Measurements from ENCODE around the gene LRTM1. TPM values are rescaled to one million over a fixed set of nuclear protein-coding genes. Genes with fewer than 3 reads are reported as not detected.

LRTM1 gene
- total RNA-seq, 1 experiment from 2014 or later, result not detected

DNA sequence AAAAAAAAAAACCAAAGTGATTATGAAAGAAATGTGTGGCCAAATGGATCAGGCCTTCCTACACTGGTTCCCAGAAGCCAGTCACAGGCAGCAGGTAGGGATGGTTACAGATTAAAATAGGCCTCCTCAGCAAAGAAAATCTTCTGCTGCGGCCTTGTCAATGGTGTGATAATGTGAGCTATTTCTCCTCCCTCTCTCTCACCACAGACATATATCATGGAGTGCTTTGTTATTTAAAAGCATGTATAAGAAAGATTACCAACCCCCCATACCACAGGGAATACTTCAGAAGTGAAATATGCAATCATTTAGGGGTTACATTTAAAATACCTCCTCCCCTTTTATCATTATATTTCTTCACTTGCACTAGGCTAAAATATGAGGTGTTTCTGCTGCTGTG is 32.2 kb upstream of the LRTM1 start:
- ChIA-PET CTCF (interaction anchor here (0.7 to 1.0 kb wide), 3 partner anchors 25 to 121 kb away, joined by 3 to 4 read pairs (median 3); no protein-coding TSS in a partner anchor), POLR2A (interaction anchor here (0.5 to 0.7 kb wide), 3 partner anchors 29 to 537 kb away, joined by 3 read pairs; no protein-coding TSS in a partner anchor)
- Mint-ChIP-seq H3K9me3 (ENCODE audit: unreplicated experiment) (no peaks in the 10 kb centered on the region), H3K36me3 (ENCODE audit: insufficient read depth, unreplicated experiment) (no peaks in the 10 kb centered on the region), H3K27me3 (ENCODE audit: insufficient read depth, unreplicated experiment) (no peaks in the 10 kb centered on the region), H3K4me3 (ENCODE audit: unreplicated experiment) (no peak overlapping the region), H3K27ac (ENCODE audit: low read depth, unreplicated experiment) (no peak overlapping the region), H3K4me1 (ENCODE audit: insufficient read depth, unreplicated experiment) (peaks cover 13% of the 10 kb centered on the region)
- no peak for DNase-seq (ENCODE audit: unreplicated experiment)
- TF ChIP-seq CTCF (IDR thresholded peaks at IDR 0.05; ENCODE audit: unreplicated experiment), result no peak
- intact Hi-C loops (cut with micrococcal nuclease), result no loop called here
- no TSS peak for BruUV-seq (replicated peaks)

DNA sequence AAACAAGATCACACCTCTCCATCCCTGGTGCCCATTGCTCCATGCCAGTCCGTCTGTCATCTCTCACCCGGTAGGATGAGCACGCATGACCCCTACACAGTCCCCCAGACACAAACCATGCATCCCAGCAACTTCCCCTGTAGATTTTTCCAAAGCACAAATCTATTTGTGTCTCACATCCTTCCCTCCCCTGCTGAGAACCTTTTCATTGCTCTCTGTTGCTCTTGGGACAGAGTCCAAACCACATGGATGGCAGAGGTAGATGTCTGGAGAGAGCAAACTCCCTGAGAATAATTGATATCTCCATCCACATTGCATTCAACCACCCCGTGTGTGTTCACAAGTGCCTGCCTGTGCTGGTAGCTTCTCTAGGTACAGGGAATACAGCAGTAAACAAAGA is 29.9 kb upstream of the LRTM1 start:
- TF ChIP-seq CTCF (IDR thresholded peaks at IDR 0.05; ENCODE audit: unreplicated experiment), result no peak
- Mint-ChIP-seq H3K27ac (ENCODE audit: low read depth, unreplicated experiment) (no peak overlapping the region), H3K27me3 (ENCODE audit: insufficient read depth, unreplicated experiment) (no peaks in the 10 kb centered on the region), H3K9me3 (ENCODE audit: unreplicated experiment) (no peaks in the 10 kb centered on the region), H3K4me3 (ENCODE audit: unreplicated experiment) (no peak overlapping the region), H3K4me1 (ENCODE audit: insufficient read depth, unreplicated experiment) (peaks cover 22% of the 10 kb centered on the region), H3K36me3 (ENCODE audit: insufficient read depth, unreplicated experiment) (peaks cover 3% of the 10 kb centered on the region)
- ChIA-PET CTCF (interaction anchor here (0.5 kb wide), 1 partner anchor 72 kb away, joined by 3 read pairs; no protein-coding TSS in a partner anchor), POLR2A (no interaction called here)
- intact Hi-C loops (cut with micrococcal nuclease), result no loop called here
- no TSS peak for BruUV-seq (replicated peaks)
- no peak for DNase-seq (ENCODE audit: unreplicated experiment)

DNA sequence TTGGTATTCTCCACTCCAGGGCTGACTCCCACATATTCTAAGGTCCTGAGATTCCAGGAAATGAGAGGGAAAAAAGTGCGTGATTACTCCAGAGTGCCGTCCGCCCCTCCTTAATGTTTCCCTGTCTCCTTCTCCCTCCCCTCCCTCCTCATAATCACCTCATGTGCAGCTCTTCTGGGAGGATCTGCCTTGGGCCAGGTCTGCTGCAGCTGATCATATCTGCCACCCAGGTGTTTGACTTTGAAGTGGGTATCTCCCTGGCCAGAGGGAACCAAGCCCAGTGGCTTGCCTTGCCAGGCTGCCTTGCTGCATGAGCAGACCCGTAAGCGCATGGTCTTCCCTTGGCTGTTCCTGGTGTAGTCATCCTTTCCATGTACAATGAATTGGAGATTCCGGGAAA is 28.1 kb upstream of the LRTM1 start:
- ChIA-PET POLR2A (no interaction called here), CTCF (interaction anchor here (0.6 to 1.5 kb wide), 2 partner anchors 18 to 64 kb away, joined by 3 to 5 read pairs; no protein-coding TSS in a partner anchor)
- intact Hi-C loops (cut with micrococcal nuclease), result no loop called here
- Mint-ChIP-seq H3K36me3 (ENCODE audit: insufficient read depth, unreplicated experiment) (peaks cover 5% of the 10 kb centered on the region), H3K27ac (ENCODE audit: low read depth, unreplicated experiment) (no peak overlapping the region), H3K4me3 (ENCODE audit: unreplicated experiment) (no peak overlapping the region), H3K4me1 (ENCODE audit: insufficient read depth, unreplicated experiment) (peaks cover 13% of the 10 kb centered on the region), H3K9me3 (ENCODE audit: unreplicated experiment) (no peaks in the 10 kb centered on the region), H3K27me3 (ENCODE audit: insufficient read depth, unreplicated experiment) (no peaks in the 10 kb centered on the region)
- no peak for DNase-seq (ENCODE audit: unreplicated experiment)
- TF ChIP-seq CTCF (IDR thresholded peaks at IDR 0.05; ENCODE audit: unreplicated experiment), result no peak
- no TSS peak for BruUV-seq (replicated peaks)

- ChIA-PET CTCF (interaction anchor here (0.6 to 1.5 kb wide), 3 partner anchors 18 to 63 kb away, joined by 3 to 5 read pairs (median 4); no protein-coding TSS in a partner anchor), POLR2A (no interaction called here)
- Mint-ChIP-seq H3K27ac (ENCODE audit: low read depth, unreplicated experiment) (no peak overlapping the region), H3K9me3 (ENCODE audit: unreplicated experiment) (no peaks in the 10 kb centered on the region), H3K27me3 (ENCODE audit: insufficient read depth, unreplicated experiment) (no peaks in the 10 kb centered on the region), H3K36me3 (ENCODE audit: insufficient read depth, unreplicated experiment) (peaks cover 5% of the 10 kb centered on the region), H3K4me1 (ENCODE audit: insufficient read depth, unreplicated experiment) (peaks cover 16% of the 10 kb centered on the region), H3K4me3 (ENCODE audit: unreplicated experiment) (no peak overlapping the region)
- intact Hi-C loops (cut with micrococcal nuclease), result no loop called here
- DNase-seq (ENCODE audit: unreplicated experiment), result no peak
- no peak for TF ChIP-seq CTCF (IDR thresholded peaks at IDR 0.05; ENCODE audit: unreplicated experiment)
- BruUV-seq (replicated peaks), result no TSS peak
These were observed 27.6 kb upstream of the LRTM1 start for GRCh38 chr3:54955496-54955895.

Data from MCF 10A (cell line).